ENCODE measurements around the gene CCNF.

CCNF gene

DNA sequence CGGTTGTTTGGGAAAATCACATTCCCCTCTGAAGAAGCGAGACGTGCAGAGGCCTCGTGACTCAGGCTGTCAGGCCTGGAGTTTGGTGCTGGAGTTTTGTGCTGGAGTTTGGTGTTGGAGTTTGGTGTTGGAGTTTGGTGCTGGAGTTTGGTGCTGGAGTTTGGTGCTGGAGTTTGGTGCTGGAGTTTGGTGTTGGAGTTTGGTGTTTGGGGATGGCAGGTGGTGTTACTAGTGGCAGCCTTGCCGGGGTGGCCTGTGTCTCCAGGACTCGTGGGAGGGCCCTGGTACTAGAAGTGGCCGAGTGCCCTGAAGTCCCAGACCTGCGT, 58.2 kb downstream of the CCNF start:
- TF ChIP-seq GLIS3 (CRISPR knock-in tag; IDR thresholded peaks at IDR 0.05) (no peak), BACH2 (CRISPR knock-in tag; IDR thresholded peaks at IDR 0.05; ENCODE audit: borderline replicate concordance) (no peak), SNAI2 (CRISPR knock-in tag; IDR thresholded peaks at IDR 0.05) (no peak), TSHZ2 (CRISPR knock-in tag; IDR thresholded peaks at IDR 0.05) (no peak), PPARA (CRISPR knock-in tag; IDR thresholded peaks at IDR 0.05; ENCODE audit: borderline replicate concordance) (no peak)
- TF ChIP-seq, protein P1, sequence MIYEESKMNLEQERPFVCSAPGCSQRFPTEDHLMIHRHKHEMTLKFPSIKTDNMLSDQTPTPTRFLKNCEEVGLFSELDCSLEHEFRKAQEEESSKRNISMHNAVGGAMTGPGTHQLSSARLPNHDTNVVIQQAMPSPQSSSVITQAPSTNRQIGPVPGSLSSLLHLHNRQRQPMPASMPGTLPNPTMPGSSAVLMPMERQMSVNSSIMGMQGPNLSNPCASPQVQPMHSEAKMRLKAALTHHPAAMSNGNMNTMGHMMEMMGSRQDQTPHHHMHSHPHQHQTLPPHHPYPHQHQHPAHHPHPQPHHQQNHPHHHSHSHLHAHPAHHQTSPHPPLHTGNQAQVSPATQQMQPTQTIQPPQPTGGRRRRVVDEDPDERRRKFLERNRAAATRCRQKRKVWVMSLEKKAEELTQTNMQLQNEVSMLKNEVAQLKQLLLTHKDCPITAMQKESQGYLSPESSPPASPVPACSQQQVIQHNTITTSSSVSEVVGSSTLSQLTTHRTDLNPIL (CRISPR knock-in tag; IDR thresholded peaks at IDR 0.05; ENCODE audit: low read depth) = no peak
- ATAC-seq = no peak

DNA sequence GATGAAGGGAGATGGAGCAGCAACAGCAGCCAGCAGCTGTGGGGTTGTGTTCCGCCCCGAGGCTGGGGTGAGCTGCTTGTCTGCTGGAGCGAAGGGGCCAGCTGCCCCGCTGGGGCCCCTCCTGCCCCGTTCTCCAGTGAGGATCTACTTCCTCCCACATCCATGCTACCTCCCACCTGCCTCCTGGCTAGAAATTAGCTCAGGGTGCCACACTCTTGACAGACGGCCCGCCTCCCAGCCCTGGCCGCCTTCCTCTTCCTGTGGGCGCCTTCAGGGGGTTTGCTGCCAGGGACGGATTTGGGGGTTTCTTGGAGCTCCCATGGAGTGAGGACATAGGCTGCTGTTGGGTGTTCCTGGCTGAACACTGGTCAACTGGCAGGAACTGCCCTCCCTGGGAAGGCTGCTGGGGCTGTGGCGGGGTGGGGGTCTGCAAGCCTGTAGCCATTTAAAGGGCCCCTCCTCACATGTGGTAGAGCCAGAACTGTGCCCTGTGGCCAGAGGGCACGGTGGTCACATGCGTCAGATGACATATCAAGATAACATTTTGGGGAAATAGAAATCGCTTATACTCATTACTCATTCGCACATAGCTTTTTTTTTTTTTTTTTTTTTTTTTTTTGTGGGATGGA, 58.8 kb downstream of the CCNF start:
- TF ChIP-seq ZFP30 (CRISPR knock-in tag; IDR thresholded peaks at IDR 0.05) (no peak), POU6F1 (CRISPR knock-in tag; IDR thresholded peaks at IDR 0.05; ENCODE audit: borderline replicate concordance, low read depth) (no peak), ZFP3 (CRISPR knock-in tag; IDR thresholded peaks at IDR 0.05) (no peak), OSR1 (CRISPR knock-in tag; IDR thresholded peaks at IDR 0.05) (no peak), TCF4 (CRISPR knock-in tag; IDR thresholded peaks at IDR 0.05; ENCODE audit: borderline replicate concordance) (no peak), SNAI2 (CRISPR knock-in tag; IDR thresholded peaks at IDR 0.05) (no peak), PPARA (CRISPR knock-in tag; IDR thresholded peaks at IDR 0.05; ENCODE audit: borderline replicate concordance) (no peak), ZNF70 (CRISPR knock-in tag; IDR thresholded peaks at IDR 0.05) (no peak), TSHZ2 (CRISPR knock-in tag; IDR thresholded peaks at IDR 0.05) (no peak), ARNTL (CRISPR knock-in tag; IDR thresholded peaks at IDR 0.05; ENCODE audit: borderline replicate concordance, low read depth) (no peak), TOX (CRISPR knock-in tag; IDR thresholded peaks at IDR 0.05; ENCODE audit: borderline replicate concordance) (no peak)
- TF ChIP-seq, protein P1 (CRISPR knock-in tag; IDR thresholded peaks at IDR 0.05; ENCODE audit: low read depth) = no peak
- TF ChIP-seq, protein P2, sequence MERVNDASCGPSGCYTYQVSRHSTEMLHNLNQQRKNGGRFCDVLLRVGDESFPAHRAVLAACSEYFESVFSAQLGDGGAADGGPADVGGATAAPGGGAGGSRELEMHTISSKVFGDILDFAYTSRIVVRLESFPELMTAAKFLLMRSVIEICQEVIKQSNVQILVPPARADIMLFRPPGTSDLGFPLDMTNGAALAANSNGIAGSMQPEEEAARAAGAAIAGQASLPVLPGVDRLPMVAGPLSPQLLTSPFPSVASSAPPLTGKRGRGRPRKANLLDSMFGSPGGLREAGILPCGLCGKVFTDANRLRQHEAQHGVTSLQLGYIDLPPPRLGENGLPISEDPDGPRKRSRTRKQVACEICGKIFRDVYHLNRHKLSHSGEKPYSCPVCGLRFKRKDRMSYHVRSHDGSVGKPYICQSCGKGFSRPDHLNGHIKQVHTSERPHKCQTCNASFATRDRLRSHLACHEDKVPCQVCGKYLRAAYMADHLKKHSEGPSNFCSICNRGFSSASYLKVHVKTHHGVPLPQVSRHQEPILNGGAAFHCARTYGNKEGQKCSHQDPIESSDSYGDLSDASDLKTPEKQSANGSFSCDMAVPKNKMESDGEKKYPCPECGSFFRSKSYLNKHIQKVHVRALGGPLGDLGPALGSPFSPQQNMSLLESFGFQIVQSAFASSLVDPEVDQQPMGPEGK (CRISPR knock-in tag; IDR thresholded peaks at IDR 0.05; ENCODE audit: borderline replicate concordance) = no peak
- TF ChIP-seq, protein P3, sequence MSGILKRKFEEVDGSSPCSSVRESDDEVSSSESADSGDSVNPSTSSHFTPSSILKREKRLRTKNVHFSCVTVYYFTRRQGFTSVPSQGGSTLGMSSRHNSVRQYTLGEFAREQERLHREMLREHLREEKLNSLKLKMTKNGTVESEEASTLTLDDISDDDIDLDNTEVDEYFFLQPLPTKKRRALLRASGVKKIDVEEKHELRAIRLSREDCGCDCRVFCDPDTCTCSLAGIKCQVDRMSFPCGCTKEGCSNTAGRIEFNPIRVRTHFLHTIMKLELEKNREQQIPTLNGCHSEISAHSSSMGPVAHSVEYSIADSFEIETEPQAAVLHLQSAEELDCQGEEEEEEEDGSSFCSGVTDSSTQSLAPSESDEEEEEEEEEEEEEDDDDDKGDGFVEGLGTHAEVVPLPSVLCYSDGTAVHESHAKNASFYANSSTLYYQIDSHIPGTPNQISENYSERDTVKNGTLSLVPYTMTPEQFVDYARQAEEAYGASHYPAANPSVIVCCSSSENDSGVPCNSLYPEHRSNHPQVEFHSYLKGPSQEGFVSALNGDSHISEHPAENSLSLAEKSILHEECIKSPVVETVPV (CRISPR knock-in tag; IDR thresholded peaks at IDR 0.05) = no peak

More for the DNA sequence above, 58.8 kb downstream of the CCNF start:
- ATAC-seq = no peak

Measured in SK-N-SH treated with all-trans-retinoic acid at 6 μM for 48 hours (cell line).